Measurements from ENCODE around the gene NDUFV2. TPM values are rescaled to one million over a fixed set of nuclear protein-coding genes. Genes with fewer than 3 reads are reported as not detected.

The NDUFV2 gene
- total RNA-seq, 4 donors from 2014 or later, result 84.9 to 111 (median 108) TPM

- no peak for DNase-seq (ENCODE audit: low spot score in 2 of 2)
- TF ChIP-seq POLR2A (IDR thresholded peaks at IDR 0.05), result no peak
- intact Hi-C loops (cut with DNase I; ENCODE audit: low total_unique reads), result no loop called here
- WGBS, 2 donors, result 67 to 79% methylated on average over 6 of the region's 6 CpGs
- H3K4me3 ChIP-seq (ENCODE audit: low read depth, poor library complexity, severe bottlenecking), result no peak overlapping the region
Observed at GRCh38 chr18:9173770-9174233, 71.3 kb downstream of the NDUFV2 start.

DNA sequence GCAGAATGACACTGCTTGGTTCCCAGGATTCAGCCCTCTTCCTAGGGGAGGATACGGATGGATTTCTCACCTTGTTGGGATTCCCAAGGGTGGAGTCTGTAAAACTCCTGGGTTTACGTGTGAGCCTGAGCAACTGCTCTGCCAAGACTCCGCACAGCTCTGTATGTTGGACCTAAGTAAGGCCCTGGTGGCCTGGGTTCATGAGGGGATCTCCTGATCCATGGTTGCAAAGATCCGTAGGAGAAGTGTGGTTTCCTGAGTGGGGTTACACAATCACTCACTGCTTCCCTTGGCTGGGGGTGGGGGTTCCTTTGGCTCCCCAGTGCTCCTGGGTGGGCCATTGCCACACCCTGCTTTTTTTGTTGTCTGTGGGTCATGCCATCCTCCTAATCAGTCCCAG lies 71.8 kb downstream of the NDUFV2 start:
- WGBS, 2 donors, result 77 to 85% methylated on average over 4 of the region's 4 CpGs
- intact Hi-C loops (cut with DNase I; ENCODE audit: low total_unique reads), result no loop called here
- no peak overlapping the region for H3K4me3 ChIP-seq (ENCODE audit: low read depth, poor library complexity, severe bottlenecking)
- no peak for DNase-seq (ENCODE audit: low spot score in 2 of 2)
- TF ChIP-seq POLR2A (IDR thresholded peaks at IDR 0.05), result no peak
- TF ChIP-seq CTCF (IDR thresholded peaks at IDR 0.05), result no peak

- intact Hi-C loops (cut with DNase I; ENCODE audit: low total_unique reads), result no loop called here
- TF ChIP-seq CTCF (IDR thresholded peaks at IDR 0.05) (no peak), POLR2A (IDR thresholded peaks at IDR 0.05) (no peak)
- 97 to 100% methylated on average over 1 of the region's 1 CpG for WGBS, 2 donors
- DNase-seq (ENCODE audit: low spot score in 2 of 2), result no peak
- H3K4me3 ChIP-seq (ENCODE audit: low read depth, poor library complexity, severe bottlenecking), result no peak overlapping the region
Observed at GRCh38 chr18:9175115-9175514, 72.6 kb downstream of the NDUFV2 start.

- no peak for DNase-seq (ENCODE audit: low spot score in 2 of 2)
- WGBS, 2 donors, result 80 to 90% methylated on average over 6 of the region's 6 CpGs
- no peak for TF ChIP-seq POLR2A (IDR thresholded peaks at IDR 0.05)
- no peak for TF ChIP-seq CTCF (IDR thresholded peaks at IDR 0.05)
- intact Hi-C loops (cut with DNase I; ENCODE audit: low total_unique reads), result no loop called here
- no peak overlapping the region for H3K4me3 ChIP-seq (ENCODE audit: low read depth, poor library complexity, severe bottlenecking)
Observed at GRCh38 chr18:9177031-9177430, 74.5 kb downstream of the NDUFV2 start.

DNA sequence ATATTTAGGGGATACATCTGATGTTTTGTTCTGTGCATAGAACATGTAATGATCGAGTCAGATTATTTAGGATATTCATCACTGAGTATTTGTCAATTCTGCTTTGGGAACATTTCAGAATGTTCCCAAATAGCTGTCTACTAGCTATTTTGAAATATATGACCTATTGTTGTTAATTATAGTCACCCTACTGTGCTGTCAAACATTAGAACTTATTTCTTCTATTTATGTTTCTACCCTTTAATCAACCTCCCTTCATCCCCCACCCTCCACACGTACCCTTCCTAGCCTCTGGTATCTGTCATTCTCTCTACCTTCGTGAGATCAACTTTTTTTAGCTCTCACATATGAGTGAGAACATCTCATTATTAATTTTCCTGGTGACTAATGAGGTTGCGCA lies 75.0 kb downstream of the NDUFV2 start:
- no peak for TF ChIP-seq POLR2A (IDR thresholded peaks at IDR 0.05)
- no peak for TF ChIP-seq CTCF (IDR thresholded peaks at IDR 0.05)
- no peak for DNase-seq (ENCODE audit: low spot score in 2 of 2)
- 82 to 87% methylated on average over 4 of the region's 4 CpGs for WGBS, 2 donors
- intact Hi-C loops (cut with DNase I; ENCODE audit: low total_unique reads), result no loop called here
- no peak overlapping the region for H3K4me3 ChIP-seq (ENCODE audit: low read depth, poor library complexity, severe bottlenecking)

DNA sequence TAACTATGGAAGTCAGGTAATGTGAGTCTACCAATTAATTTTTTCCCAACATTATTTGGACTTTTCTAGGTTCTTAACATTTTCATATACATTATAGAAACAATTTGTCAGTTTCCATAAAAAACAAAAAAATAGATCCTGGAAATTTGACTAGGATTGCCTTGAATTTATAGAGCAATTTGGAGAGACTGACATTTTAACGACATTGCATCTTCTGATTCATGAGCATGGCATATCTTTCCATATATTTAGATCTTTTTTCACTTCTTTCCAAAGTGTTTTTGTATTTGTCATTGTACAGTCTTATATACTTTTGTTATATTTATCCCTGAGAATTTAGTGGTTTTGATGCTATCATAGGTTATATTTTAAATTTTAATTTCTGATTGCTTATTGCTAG lies 76.1 kb downstream of the NDUFV2 start:
- DNase-seq (ENCODE audit: low spot score in 2 of 2), result no peak
- TF ChIP-seq CTCF (IDR thresholded peaks at IDR 0.05), result no peak
- TF ChIP-seq POLR2A (IDR thresholded peaks at IDR 0.05), result no peak
- intact Hi-C loops (cut with DNase I; ENCODE audit: low total_unique reads), result no loop called here
- no peak overlapping the region for H3K4me3 ChIP-seq (ENCODE audit: low read depth, poor library complexity, severe bottlenecking)
- 77 to 79% methylated on average over 1 of the region's 1 CpG for WGBS, 2 donors

Data from lower leg skin (tissue), 4 donors.